GM12892 (cell line): ENCODE results near the gene CA5B.

Experiments
- POLR2AphosphoS5 ChIP-seq: IDR thresholded peaks from 2 replicates; pipeline ENCODE4 v1.6.1; 2011; ENCODE audit warnings: low read depth, low read length, control low read depth
- TAF1 ChIP-seq: IDR thresholded peaks from 2 replicates; pipeline ENCODE4 v1.6.1; 2011; ENCODE audit warnings: low read depth, mild to moderate bottlenecking, control low read depth, low read length, borderline replicate concordance

DNA sequence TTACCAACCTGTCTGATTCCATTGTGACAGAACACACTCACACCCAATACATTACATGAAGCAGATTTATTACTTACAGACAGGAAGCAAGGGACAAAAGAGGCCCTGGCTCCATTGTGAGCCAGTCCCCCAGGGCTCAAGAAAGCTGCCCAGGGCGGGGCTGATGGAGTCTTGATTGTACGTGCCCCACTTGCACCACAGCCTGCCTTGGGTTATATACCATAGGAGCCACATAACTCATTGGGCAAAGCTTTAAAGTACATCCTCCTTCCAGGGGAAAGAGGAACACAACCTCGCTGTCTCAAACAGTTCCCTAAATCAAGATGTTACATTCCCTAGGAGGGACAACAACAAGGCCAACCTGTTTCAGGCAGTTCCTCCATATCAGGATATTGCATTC is 48.8 kb downstream of the CA5B start:
- no peak for TF ChIP-seq POLR2AphosphoS5
- no peak for TF ChIP-seq TAF1
